GM18909 (cell line): ENCODE measurements around the gene PRM2.
"Not testable (repeated sequence)": the region's sequence is repeated elsewhere in the genome, so short reads cannot be mapped to it uniquely, and the experiment has no call there.

Experiments used
- ATAC-seq: cut with Tn5 transposase; IDR thresholded peaks from one replicate; pipeline ENCODE4 v1.9.1; 2021; ENCODE audit warnings: mild to moderate bottlenecking; ENCODE audit not compliant: unreplicated experiment, poor library complexity

Gene PRM2

GRCh38 chr16:11307639-11308492 is 31.6 kb upstream of the PRM2 start:
- ATAC-seq: no peak

GRCh38 chr16:11306997-11307638 is 30.8 kb upstream of the PRM2 start:
- no peak for ATAC-seq

- no peak for ATAC-seq
Measured at GRCh38 chr16:11306381-11306780, 30.1 kb upstream of the PRM2 start.

- ATAC-seq: no peak
Measured at GRCh38 chr16:11303405-11304138, 27.3 kb upstream of the PRM2 start.

GRCh38 chr16:11302977-11303376 is 26.7 kb upstream of the PRM2 start:
- no peak for ATAC-seq

- ATAC-seq: no peak
Measured at GRCh38 chr16:11301645-11302501, 25.6 kb upstream of the PRM2 start.

- ATAC-seq: no peak
Measured at GRCh38 chr16:11300560-11300892, 24.2 kb upstream of the PRM2 start.

GRCh38 chr16:11299865-11300559 is 23.7 kb upstream of the PRM2 start:
- no peak for ATAC-seq

- not testable (repeated sequence) for ATAC-seq
Measured at GRCh38 chr16:11298950-11299547, 22.8 kb upstream of the PRM2 start.

- no peak for ATAC-seq
Measured at GRCh38 chr16:11298143-11298900, 22.0 kb upstream of the PRM2 start.

- ATAC-seq: peak; percentile 84
Measured at GRCh38 chr16:11297492-11298142, 21.3 kb upstream of the PRM2 start.

- ATAC-seq: peak; percentile 16
Measured at GRCh38 chr16:11296706-11297491, 20.6 kb upstream of the PRM2 start.

GRCh38 chr16:11296351-11296705 is 20.0 kb upstream of the PRM2 start:
- no peak for ATAC-seq

GRCh38 chr16:11295672-11296071 is 19.4 kb upstream of the PRM2 start:
- no peak for ATAC-seq

- no peak for ATAC-seq
Measured at GRCh38 chr16:11292076-11292748, 15.9 kb upstream of the PRM2 start.

GRCh38 chr16:11291091-11291703 is 14.9 kb upstream of the PRM2 start:
- no peak for ATAC-seq
